LNCAP (cell line): Measurements from ENCODE around the gene PHAF1.

Experiments
- CTCF ChIP-seq: fragments of 450-650 bp; IDR thresholded peaks from 2 replicates; pipeline ENCODE4 v1.5.1; 2017; ENCODE audit warnings: mild to moderate bottlenecking

Gene PHAF1

GRCh38 chr16:67148656-67149275, 39.0 kb downstream of the PHAF1 start:
- TF ChIP-seq CTCF: no peak

- TF ChIP-seq CTCF: no peak
These were observed 39.7 kb downstream of the PHAF1 start for GRCh38 chr16:67149276-67150046.

GRCh38 chr16:67150047-67150832, 40.5 kb downstream of the PHAF1 start:
- no peak for TF ChIP-seq CTCF

GRCh38 chr16:67150833-67151396, 41.2 kb downstream of the PHAF1 start, which contains the start of gene B3GNT9:
Gene B3GNT9, minus strand, starts transcription at chr16:67150998. Its CDS starts 513 bp downstream, at chr16:67150485.
- TF ChIP-seq CTCF: no peak

- TF ChIP-seq CTCF: no peak
These were observed 41.8 kb downstream of the PHAF1 start for GRCh38 chr16:67151431-67152097.

- no peak for TF ChIP-seq CTCF
These were observed 45.0 kb downstream of the PHAF1 start for GRCh38 chr16:67154578-67155294.
